ENCODE measurements around the gene HUNK. TPM values are rescaled to one million over a fixed set of nuclear protein-coding genes. Genes with fewer than 3 reads are reported as not detected.

Gene HUNK
- total and polyA plus RNA-seq, 2 experiments from 2014 or later: 7.1 to 10.8 TPM

- no peak overlapping the region for H2AFZ ChIP-seq
- H3K4me1 ChIP-seq (ENCODE audit: insufficient read depth): peaks cover 15% of the 10 kb centered on the region
- peak overlapping the region; percentile 65 for H3K4me2 ChIP-seq
- H3K36me3 ChIP-seq (replicated peaks; ENCODE audit: insufficient read depth, low read depth): no peaks in the 10 kb centered on the region
- no peaks in the 10 kb centered on the region for H3K9me2 ChIP-seq (replicated peaks; ENCODE audit: insufficient read depth)
- 68% methylated on average over 2 of the region's 2 CpGs for WGBS (ENCODE audit: low lambda C conversion rate, missing lambda C conversion rate)
- H3K9me3 ChIP-seq (ENCODE audit: low read depth): no peaks in the 10 kb centered on the region
- H3K27me3 ChIP-seq: no peaks in the 10 kb centered on the region
- H3K27ac ChIP-seq: peak overlapping the region; percentile 71
- H3K4me3 ChIP-seq: no peak overlapping the region
- H3K79me2 ChIP-seq: peaks cover 77% of the 10 kb centered on the region
- no peak for DNase-seq (ENCODE audit: low spot score)
- no peaks in the 10 kb centered on the region for H4K20me1 ChIP-seq (ENCODE audit: insufficient read depth, poor library complexity, severe bottlenecking)
- TF ChIP-seq EZH2 (IDR thresholded peaks at IDR 0.05; ENCODE audit: borderline replicate concordance) (no peak), EZH2phosphoT487 (IDR thresholded peaks at IDR 0.05; ENCODE audit: low read depth, severe bottlenecking, unreplicated experiment) (no peak), CTCF (IDR thresholded peaks at IDR 0.05; ENCODE audit: poor library complexity) (no peak)
Measured at GRCh38 chr21:31889460-31889859, 16.6 kb downstream of the HUNK start.

GRCh38 chr21:31892686-31893085 is 19.9 kb downstream of the HUNK start:
- no peaks in the 10 kb centered on the region for H3K27me3 ChIP-seq
- no peaks in the 10 kb centered on the region for H4K20me1 ChIP-seq (ENCODE audit: insufficient read depth, poor library complexity, severe bottlenecking)
- H3K27ac ChIP-seq: no peak overlapping the region
- H3K4me2 ChIP-seq: no peak overlapping the region
- H3K9me2 ChIP-seq (replicated peaks; ENCODE audit: insufficient read depth): no peaks in the 10 kb centered on the region
- no peaks in the 10 kb centered on the region for H3K9me3 ChIP-seq (ENCODE audit: low read depth)
- no peak overlapping the region for H2AFZ ChIP-seq
- H3K36me3 ChIP-seq (replicated peaks; ENCODE audit: insufficient read depth, low read depth): no peaks in the 10 kb centered on the region
- H3K79me2 ChIP-seq: peaks cover 73% of the 10 kb centered on the region
- peaks cover 31% of the 10 kb centered on the region for H3K4me1 ChIP-seq (ENCODE audit: insufficient read depth)
- 76% methylated on average over 9 of the region's 9 CpGs for WGBS (ENCODE audit: low lambda C conversion rate, missing lambda C conversion rate)
- H3K4me3 ChIP-seq: no peak overlapping the region
- no peak for TF ChIP-seq EZH2 (IDR thresholded peaks at IDR 0.05; ENCODE audit: borderline replicate concordance)
- no peak for TF ChIP-seq CTCF (IDR thresholded peaks at IDR 0.05; ENCODE audit: poor library complexity)
- TF ChIP-seq EZH2phosphoT487 (IDR thresholded peaks at IDR 0.05; ENCODE audit: low read depth, severe bottlenecking, unreplicated experiment): no peak
- DNase-seq (ENCODE audit: low spot score): no peak

- H3K27me3 ChIP-seq: no peaks in the 10 kb centered on the region
- peaks cover 76% of the 10 kb centered on the region for H3K79me2 ChIP-seq
- no peak for DNase-seq (ENCODE audit: low spot score)
- no peaks in the 10 kb centered on the region for H4K20me1 ChIP-seq (ENCODE audit: insufficient read depth, poor library complexity, severe bottlenecking)
- no peak overlapping the region for H2AFZ ChIP-seq
- WGBS (ENCODE audit: low lambda C conversion rate, missing lambda C conversion rate): 75% methylated on average over 6 of the region's 6 CpGs
- H3K4me3 ChIP-seq: no peak overlapping the region
- no peak overlapping the region for H3K4me2 ChIP-seq
- H3K9me3 ChIP-seq (ENCODE audit: low read depth): no peaks in the 10 kb centered on the region
- H3K9me2 ChIP-seq (replicated peaks; ENCODE audit: insufficient read depth): no peaks in the 10 kb centered on the region
- peaks cover 40% of the 10 kb centered on the region for H3K4me1 ChIP-seq (ENCODE audit: insufficient read depth)
- H3K27ac ChIP-seq: peak overlapping the region; percentile 71
- H3K36me3 ChIP-seq (replicated peaks; ENCODE audit: insufficient read depth, low read depth): no peaks in the 10 kb centered on the region
- no peak for TF ChIP-seq EZH2phosphoT487 (IDR thresholded peaks at IDR 0.05; ENCODE audit: low read depth, severe bottlenecking, unreplicated experiment)
Measured at GRCh38 chr21:31893851-31894415, 21.1 kb downstream of the HUNK start.

GRCh38 chr21:31894457-31894856 is 21.6 kb downstream of the HUNK start:
- H3K4me1 ChIP-seq (ENCODE audit: insufficient read depth): peaks cover 42% of the 10 kb centered on the region

More at GRCh38 chr21:31894457-31894856, 21.6 kb downstream of the HUNK start:
- Histone ChIP-seq H3K79me2 (peaks cover 77% of the 10 kb centered on the region), H3K27ac (peak overlapping the region; percentile 71), H3K4me3 (no peak overlapping the region), H3K27me3 (no peaks in the 10 kb centered on the region), H2AFZ (no peak overlapping the region), H3K36me3 (replicated peaks; ENCODE audit: insufficient read depth, low read depth) (no peaks in the 10 kb centered on the region), H4K20me1 (ENCODE audit: insufficient read depth, poor library complexity, severe bottlenecking) (no peaks in the 10 kb centered on the region), H3K4me2 (no peak overlapping the region), H3K9me3 (ENCODE audit: low read depth) (no peaks in the 10 kb centered on the region), H3K9me2 (replicated peaks; ENCODE audit: insufficient read depth) (no peaks in the 10 kb centered on the region)
- DNase-seq (ENCODE audit: low spot score): no peak
- WGBS (ENCODE audit: low lambda C conversion rate, missing lambda C conversion rate): 86% methylated on average over 2 of the region's 2 CpGs
- no peak for TF ChIP-seq CTCF (IDR thresholded peaks at IDR 0.05; ENCODE audit: poor library complexity)
- TF ChIP-seq EZH2 (IDR thresholded peaks at IDR 0.05; ENCODE audit: borderline replicate concordance): no peak
- no peak for TF ChIP-seq EZH2phosphoT487 (IDR thresholded peaks at IDR 0.05; ENCODE audit: low read depth, severe bottlenecking, unreplicated experiment)
